Neural cell (in vitro differentiated cells): Measurements from ENCODE around the gene RAB11FIP2. TPM values are rescaled to one million over a fixed set of nuclear protein-coding genes. Genes with fewer than 3 reads are reported as not detected.

ENCODE experiments used
- H2AFZ ChIP-seq: fragments of 200-600, 300-800 bp; sonication (generic), shearing (Covaris generic); 2 replicates; pipeline ENCODE4 v1.6.0; 2014; ENCODE audit warnings: low read depth, mild to moderate bottlenecking, antibody characterized with exemption, low read length, moderate library complexity
- H3F3A ChIP-seq: fragments of 200-600 bp; shearing (Covaris generic); 2 replicates; pipeline ENCODE4 v1.6.1; 2016; ENCODE audit warnings: mild to moderate bottlenecking, moderate library complexity, mixed read lengths, antibody characterized with exemption, low read length; ENCODE audit not compliant: insufficient read depth, poor library complexity, severe bottlenecking
- H3K27ac ChIP-seq: fragments of 200-600, 300-800 bp; sonication (generic), shearing (Covaris generic); 2 replicates; pipeline ENCODE4 v1.5.1; 2014; ENCODE audit warnings: mild to moderate bottlenecking, low read length, moderate library complexity
- H3K27me3 ChIP-seq: fragments of 300-800, 200-600 bp; sonication (generic), shearing (Covaris generic); 2 replicates; pipeline ENCODE4 v1.6.0; 2014; ENCODE audit warnings: mild to moderate bottlenecking, low read depth, low read length, moderate library complexity; ENCODE audit not compliant: insufficient read depth
- H3K36me3 ChIP-seq: fragments of 300-800, 200-600 bp; sonication (generic), shearing (Covaris generic); 2 replicates; pipeline ENCODE4 v1.5.1; 2014; ENCODE audit warnings: mild to moderate bottlenecking, antibody characterized with exemption, low read length, moderate library complexity; ENCODE audit not compliant: insufficient read depth
- H3K4me2 ChIP-seq: fragments of 300-800, 200-600 bp; sonication (generic), shearing (Covaris generic); 2 replicates; pipeline ENCODE4 v1.6.0; 2014; ENCODE audit warnings: mild to moderate bottlenecking, low read length
- H3K4me3 ChIP-seq: fragments of 300-800, 200-600 bp; sonication (generic), shearing (Covaris generic); 2 replicates; pipeline ENCODE4 v1.5.1; 2014; ENCODE audit warnings: mild to moderate bottlenecking, low read length, moderate library complexity
- H3K79me2 ChIP-seq: fragments of 200-600 bp; shearing (Covaris generic); replicated peaks from 2 replicates; pipeline ENCODE4 v1.6.0; 2014; ENCODE audit warnings: mild to moderate bottlenecking, low read length, moderate library complexity; ENCODE audit not compliant: insufficient read depth
- H3K9ac ChIP-seq: fragments of 300-800, 200-600 bp; sonication (generic), shearing (Covaris generic); 2 replicates; pipeline ENCODE4 v1.6.1; 2016; ENCODE audit warnings: mild to moderate bottlenecking, low read length, mixed read lengths
- H3K9me2 ChIP-seq: fragments of 200-600 bp; shearing (Covaris generic); 2 replicates; pipeline ENCODE4 v1.6.1; 2016; ENCODE audit warnings: mild to moderate bottlenecking, low read length, mixed read lengths; ENCODE audit not compliant: insufficient read depth
- H3K9me3 ChIP-seq: fragments of 200-600, 300-800 bp; sonication (generic), shearing (Covaris generic); 2 replicates; pipeline ENCODE4 v1.6.1; 2016; ENCODE audit warnings: mild to moderate bottlenecking, mixed run types, low read length, moderate library complexity, mixed read lengths
- H4K20me1 ChIP-seq: fragments of 200-600 bp; shearing (Covaris generic); 2 replicates; pipeline ENCODE4 v1.6.1; 2016; ENCODE audit warnings: mild to moderate bottlenecking, mixed run types; ENCODE audit not compliant: insufficient read depth
- CTCF ChIP-seq: fragments of 450-650 bp; IDR thresholded peaks from 2 replicates; pipeline ENCODE4 v1.5.1; 2014; ENCODE audit warnings: antibody characterized with exemption, mild to moderate bottlenecking, moderate library complexity; ENCODE audit not compliant: poor library complexity, severe bottlenecking
- EP300 ChIP-seq: fragments of 450-650 bp; conservative IDR thresholded peaks from 2 replicates; pipeline ENCODE4 v1.6.1; 2014; ENCODE audit warnings: antibody characterized with exemption, mild to moderate bottlenecking, moderate library complexity; ENCODE audit not compliant: poor library complexity, severe bottlenecking
- EZH2 ChIP-seq: fragments of 200-600, 300-800 bp; shearing (Covaris generic), sonication (generic); IDR thresholded peaks from 2 replicates; pipeline ENCODE4 v1.6.1; 2014; ENCODE audit warnings: antibody characterized with exemption, low read length, borderline replicate concordance, mild to moderate bottlenecking; ENCODE audit not compliant: insufficient read depth, poor library complexity, severe bottlenecking
- MXI1 ChIP-seq: fragments of 450-650 bp; conservative IDR thresholded peaks from 2 replicates; pipeline ENCODE4 v1.6.1; 2014; ENCODE audit warnings: antibody characterized with exemption, mild to moderate bottlenecking; ENCODE audit not compliant: poor library complexity, severe bottlenecking
- POLR2AphosphoS5 ChIP-seq: IDR thresholded peaks from 2 replicates; pipeline ENCODE4 v1.6.1; 2012
- RAD21 ChIP-seq: fragments of 450-650 bp; conservative IDR thresholded peaks from 2 replicates; pipeline ENCODE4 v1.6.1; 2014; ENCODE audit warnings: antibody characterized with exemption, mild to moderate bottlenecking, moderate library complexity
- REST ChIP-seq: IDR thresholded peaks from 2 replicates; pipeline ENCODE4 v1.6.1; 2012; ENCODE audit warnings: borderline replicate concordance
- SMC3 ChIP-seq: fragments of 450-650 bp; conservative IDR thresholded peaks from 2 replicates; pipeline ENCODE4 v1.6.1; 2014; ENCODE audit warnings: antibody characterized with exemption, mild to moderate bottlenecking, moderate library complexity; ENCODE audit not compliant: poor library complexity
- TAF1 ChIP-seq: IDR thresholded peaks from 2 replicates; pipeline ENCODE4 v1.6.1; 2012; ENCODE audit warnings: low read depth
- polyA minus RNA-seq: library from RNA; depleted of rRNA, polyadenylated mRNA; stranded (reverse); fragments of >200 nt; gene quantifications from 2 replicates; pipeline ENCODE4 v1.2.3, GENCODE V29; 2014
- polyA plus RNA-seq: library from polyadenylated mRNA; depleted of rRNA; stranded (reverse); fragments of >200 nt; gene quantifications from 2 replicates; pipeline ENCODE4 v1.2.3, GENCODE V29; 2014

RAB11FIP2 gene
- 26.3 and 27.3 TPM in 2 replicates for polyA plus RNA-seq
- 98.6 and 100 TPM in 2 replicates for polyA minus RNA-seq

GRCh38 chr10:118046395-118047156, at the start of gene RAB11FIP2:
Gene RAB11FIP2, minus strand, starts transcription at chr10:118046941. Its CDS starts 778 bp downstream, at chr10:118046163.
- H3K9me2 ChIP-seq, result no peaks in the 10 kb centered on the region
- H3F3A ChIP-seq, result peaks cover 3% of the 10 kb centered on the region
- H3K27ac ChIP-seq, result peak within 1 kb of the TSS; percentile 69
- H3K9me3 ChIP-seq, result no peaks in the 10 kb centered on the region
- no peaks in the 10 kb centered on the region for H4K20me1 ChIP-seq
- peak within 1 kb of the TSS; percentile 77 for H3K9ac ChIP-seq
- peak within 1 kb of the TSS; percentile 82 for H2AFZ ChIP-seq
- peak within 1 kb of the TSS; percentile 92 for H3K4me2 ChIP-seq
- peak within 1 kb of the TSS; percentile 83 for H3K4me3 ChIP-seq
- peak; percentile 35 for TF ChIP-seq RAD21
- TF ChIP-seq EP300, result peak; percentile 51
- peak; percentile 34 for TF ChIP-seq TAF1
- TF ChIP-seq MXI1, result peak; percentile 89
- TF ChIP-seq REST, result peak; percentile 43
- peak; percentile 69 for TF ChIP-seq POLR2AphosphoS5
- peak; percentile 20 for TF ChIP-seq CTCF
- no peak for TF ChIP-seq EZH2
- TF ChIP-seq SMC3, result peak; percentile 46
- peaks cover 44% of the 10 kb centered on the region for H3K79me2 ChIP-seq
- no peaks in the 10 kb centered on the region for H3K27me3 ChIP-seq
- H3K36me3 ChIP-seq, result no peaks in the 10 kb centered on the region

GRCh38 chr10:118096022-118096421, 49.3 kb upstream of the RAB11FIP2 start:
- TF ChIP-seq CTCF (no peak), POLR2AphosphoS5 (no peak), EP300 (no peak), SMC3 (no peak), TAF1 (no peak), EZH2 (no peak), REST (no peak), RAD21 (no peak), MXI1 (no peak)

More at GRCh38 chr10:118096022-118096421, 49.3 kb upstream of the RAB11FIP2 start:
- Histone ChIP-seq H3K9me2 (no peaks in the 10 kb centered on the region), H3K36me3 (no peaks in the 10 kb centered on the region), H3K4me3 (no peak overlapping the region), H3K4me2 (no peak overlapping the region), H4K20me1 (no peaks in the 10 kb centered on the region), H2AFZ (no peak overlapping the region), H3F3A (no peaks in the 10 kb centered on the region), H3K27me3 (no peaks in the 10 kb centered on the region), H3K27ac (no peak overlapping the region), H3K9me3 (no peaks in the 10 kb centered on the region), H3K79me2 (no peaks in the 10 kb centered on the region), H3K9ac (no peak overlapping the region)
